Activated T-cell treated with anti-CD3 and anti-CD28 coated beads for 48 hours (primary cell): ENCODE results near the gene ZNF804A.

Experiments used
- DNase-seq: peaks from one replicate; pipeline ENCODE4 v3.0.0-alpha.2; 2020; ENCODE audit warnings: low read depth

The ZNF804A gene

GRCh38 chr2:184598316-184599053 lies at the start of gene ZNF804A:
Gene ZNF804A (plus strand): TSS chr2:184598529. CDS start chr2:184598960, 431 bp downstream.
- no peak for DNase-seq

DNA sequence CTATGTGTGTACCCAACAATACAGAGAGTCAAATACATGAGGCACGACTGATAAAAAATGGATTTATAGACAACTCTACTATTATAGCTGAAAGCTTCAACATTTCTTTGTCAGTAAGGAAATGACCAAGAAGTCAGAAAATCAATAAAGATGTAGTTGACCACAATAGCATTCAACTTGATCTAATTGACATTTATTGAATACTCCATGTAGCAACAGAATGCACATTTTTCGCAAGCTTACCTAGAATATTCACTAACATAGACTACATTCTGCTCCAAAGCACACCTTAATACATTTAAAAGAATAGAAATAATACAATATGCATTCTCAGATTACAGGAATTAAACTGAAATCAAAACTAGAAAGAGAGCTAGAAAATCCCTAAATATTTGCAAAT lies 49.2 kb upstream of the ZNF804A start:
- DNase-seq = no peak

DNA sequence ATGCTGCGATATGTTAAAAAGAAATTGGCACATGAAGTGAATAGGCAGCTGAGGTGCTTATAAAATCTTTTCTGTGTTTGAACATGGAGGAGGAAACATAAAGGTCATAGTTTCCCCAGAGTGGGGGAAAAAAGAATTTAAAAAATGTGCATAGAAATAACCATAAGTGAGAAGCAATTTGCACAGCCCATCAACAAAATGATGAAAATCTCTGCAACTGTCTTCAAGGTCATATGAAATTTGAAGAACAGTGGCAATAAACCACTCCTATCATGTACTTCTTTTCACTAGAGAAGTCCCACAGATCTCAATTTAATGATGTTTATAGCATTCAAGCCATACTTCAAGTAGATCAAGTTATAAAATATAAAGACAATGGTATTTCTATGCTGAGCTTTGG lies 46.7 kb upstream of the ZNF804A start:
- DNase-seq = no peak

DNA sequence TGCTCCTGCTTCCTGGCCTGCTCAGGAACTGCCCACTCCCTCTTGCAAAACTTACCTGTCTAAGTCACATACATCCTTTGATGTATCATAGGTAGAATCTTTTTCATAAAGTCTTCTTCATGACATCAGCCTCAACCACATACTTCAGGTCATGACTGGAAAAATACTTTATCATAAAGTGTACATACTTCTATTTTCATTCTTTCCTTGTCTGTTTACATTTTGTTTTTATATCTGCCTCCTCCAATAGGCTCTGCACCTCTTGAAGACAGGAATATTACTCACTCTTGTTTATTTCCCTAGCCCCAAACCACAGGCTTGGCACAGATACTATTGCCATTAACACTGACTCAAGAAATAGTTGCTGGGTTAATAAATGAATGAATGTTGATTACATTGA lies 43.6 kb upstream of the ZNF804A start:
- no peak for DNase-seq

GRCh38 chr2:184555352-184555751 lies 43.0 kb upstream of the ZNF804A start:
- no peak for DNase-seq

- no peak for DNase-seq
Measured at GRCh38 chr2:184556639-184557038, 41.7 kb upstream of the ZNF804A start.

DNA sequence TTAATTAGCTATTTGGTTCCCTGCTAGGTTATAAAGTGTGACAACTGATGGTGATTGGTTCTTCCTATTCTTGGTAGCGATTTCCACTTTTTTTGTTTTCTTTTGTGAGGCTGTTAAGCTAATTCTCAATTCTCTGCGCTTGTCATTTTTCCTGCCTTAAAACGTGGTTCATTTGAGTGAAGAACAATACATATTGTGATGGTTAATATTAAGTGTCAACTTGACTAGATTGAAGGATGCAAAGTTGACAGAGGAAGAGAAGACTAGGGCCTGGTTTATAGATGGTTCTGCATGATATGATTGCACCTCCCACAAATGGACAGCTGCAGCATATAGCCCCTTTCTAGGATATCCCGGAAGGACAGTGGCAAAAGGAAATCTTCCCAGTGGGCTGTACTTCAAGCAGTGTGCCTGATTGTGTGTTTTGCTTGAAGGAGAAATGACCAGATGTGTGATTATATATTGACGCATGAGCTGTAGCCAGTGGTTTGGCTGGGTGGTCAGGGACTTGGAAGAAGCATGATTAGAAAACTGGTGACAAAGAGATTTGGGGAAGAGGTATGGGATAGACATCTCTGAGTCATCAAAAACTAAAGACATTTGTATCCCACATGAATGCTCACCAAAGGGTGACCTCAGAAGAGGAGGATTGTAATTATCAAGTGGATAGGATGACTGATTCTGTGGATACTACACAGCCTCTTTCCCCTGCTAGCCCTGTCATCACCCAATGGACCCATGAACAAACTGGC lies 39.4 kb upstream of the ZNF804A start:
- no peak for DNase-seq

GRCh38 chr2:184560603-184561002 lies 37.7 kb upstream of the ZNF804A start:
- DNase-seq = no peak

DNA sequence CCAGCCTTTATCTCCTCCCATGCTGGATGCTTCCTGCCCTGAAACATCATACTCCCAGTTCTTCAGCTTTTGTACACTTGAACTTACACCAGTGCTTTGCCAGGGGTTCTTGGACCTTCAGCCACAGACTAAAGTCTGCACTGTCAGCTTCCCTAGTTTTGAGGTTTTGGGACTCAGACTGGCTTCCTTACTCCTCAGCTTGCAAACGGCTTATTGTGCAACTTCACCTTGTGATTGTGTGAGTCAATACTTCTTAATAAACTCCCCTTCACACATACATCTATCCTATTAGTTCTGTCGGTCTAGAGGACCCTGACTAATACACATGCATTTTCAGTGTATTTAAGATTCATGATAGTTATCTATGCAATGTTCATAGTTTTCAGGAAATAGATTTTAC lies 35.8 kb upstream of the ZNF804A start:
- no peak for DNase-seq

- no peak for DNase-seq
Measured at GRCh38 chr2:184564092-184564491, 34.2 kb upstream of the ZNF804A start.

GRCh38 chr2:184566716-184567115 lies 31.6 kb upstream of the ZNF804A start:
- DNase-seq = no peak

- DNase-seq = no peak
Measured at GRCh38 chr2:184577056-184577455, 21.3 kb upstream of the ZNF804A start.

DNA sequence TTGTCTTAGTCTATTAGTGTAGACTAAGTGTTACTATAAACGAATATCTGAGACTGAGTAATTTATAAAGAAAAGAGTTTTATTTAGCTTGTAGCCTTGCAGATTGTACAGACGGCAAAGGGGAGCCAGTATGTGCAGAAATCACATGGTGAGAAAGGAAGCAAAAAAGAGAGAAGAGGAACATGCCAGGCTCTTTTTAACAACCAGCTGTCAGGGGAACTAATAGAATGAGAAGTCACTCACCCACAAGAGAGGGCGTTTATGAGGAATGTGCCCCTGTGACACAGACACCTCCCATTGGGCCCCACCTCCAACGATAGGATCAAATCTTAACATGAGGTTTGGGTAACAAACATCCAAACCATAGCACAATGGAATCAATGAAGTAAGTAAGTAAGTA lies 20.6 kb upstream of the ZNF804A start:
- DNase-seq = no peak

- no peak for DNase-seq
Measured at GRCh38 chr2:184579226-184579625, 19.1 kb upstream of the ZNF804A start.

DNA sequence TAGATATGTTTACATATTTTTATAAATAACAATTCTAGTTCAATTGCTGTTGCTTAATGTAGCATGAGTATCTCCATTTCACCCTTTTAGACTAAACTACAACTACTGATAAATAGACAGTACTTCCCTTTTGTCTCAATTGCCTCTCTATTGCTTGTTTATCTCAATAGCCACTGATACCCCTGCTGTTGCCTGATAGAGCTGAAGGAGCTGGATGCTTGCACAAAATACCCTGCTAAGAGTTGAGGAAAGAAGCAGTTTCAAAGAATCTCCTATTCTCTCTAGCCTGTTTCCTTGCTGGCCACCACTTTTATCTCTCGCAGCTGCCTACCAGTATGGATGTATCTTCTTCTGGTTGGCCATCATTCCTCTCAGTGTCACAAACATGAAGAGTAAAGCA lies 16.9 kb upstream of the ZNF804A start:
- no peak for DNase-seq

DNA sequence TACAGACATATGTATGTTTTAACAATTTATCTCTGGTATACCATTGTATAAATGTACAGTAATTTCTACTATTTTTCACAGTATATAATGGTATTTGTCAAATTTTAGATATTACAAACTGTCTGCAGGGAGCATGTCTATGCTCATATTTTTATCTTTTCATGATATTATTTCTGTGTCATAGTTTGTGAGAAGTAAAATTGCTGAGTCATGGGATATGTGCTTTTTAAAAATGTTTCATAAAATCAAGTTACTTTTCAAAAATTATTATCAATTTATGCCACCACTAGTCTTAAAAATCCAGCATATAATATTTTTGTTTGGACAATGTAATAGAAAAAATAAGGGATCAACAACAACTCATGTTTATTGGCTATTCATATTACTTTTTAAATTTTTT lies 9.1 kb upstream of the ZNF804A start:
- no peak for DNase-seq

DNA sequence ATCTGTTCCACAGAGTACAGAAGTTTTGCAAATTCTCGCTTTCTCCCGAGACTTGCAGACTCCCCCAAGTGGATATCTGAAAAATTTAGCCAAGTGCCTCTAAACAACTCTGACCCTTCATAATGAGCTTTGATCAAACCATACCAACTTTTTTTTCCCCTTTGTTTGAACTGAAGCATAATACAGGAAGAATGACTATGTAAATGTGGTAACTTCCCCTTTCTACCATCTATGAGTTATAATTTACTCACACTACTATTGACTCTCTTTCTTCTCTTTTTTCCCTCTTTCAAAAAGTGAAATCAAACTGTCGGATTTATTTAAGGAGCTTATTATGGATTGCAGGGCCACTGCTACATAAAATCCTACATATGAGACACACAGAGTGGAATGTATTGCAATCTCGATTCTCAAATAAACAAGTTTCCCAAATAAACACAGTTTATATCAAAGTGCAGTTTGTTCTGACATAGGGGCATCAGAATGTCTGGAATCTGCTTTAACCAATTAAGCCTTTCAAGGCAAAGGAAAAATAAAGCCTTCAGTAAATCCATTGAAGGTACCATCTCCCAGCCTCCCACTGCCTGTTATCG lies 1.4 kb upstream of the ZNF804A start:
- DNase-seq = no peak

- no peak for DNase-seq
Measured at GRCh38 chr2:184597571-184597991, 748 bp upstream of the ZNF804A start.

DNA sequence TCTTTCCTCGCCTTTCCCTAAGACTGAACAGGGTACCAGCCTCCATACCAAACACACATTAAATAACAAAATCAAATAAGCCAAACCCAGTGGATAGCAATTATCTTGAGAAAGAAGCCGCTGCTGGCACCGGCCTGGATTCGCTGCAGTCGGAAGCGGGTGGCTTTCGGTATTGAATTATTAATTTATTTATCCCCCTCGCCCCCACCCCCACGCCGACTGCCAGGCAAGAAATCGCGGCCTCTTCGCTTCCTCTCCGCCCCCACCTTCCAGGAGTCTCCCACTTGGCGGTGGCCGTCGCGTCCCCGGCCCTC lies 370 bp upstream of the ZNF804A start:
- no peak for DNase-seq

DNA sequence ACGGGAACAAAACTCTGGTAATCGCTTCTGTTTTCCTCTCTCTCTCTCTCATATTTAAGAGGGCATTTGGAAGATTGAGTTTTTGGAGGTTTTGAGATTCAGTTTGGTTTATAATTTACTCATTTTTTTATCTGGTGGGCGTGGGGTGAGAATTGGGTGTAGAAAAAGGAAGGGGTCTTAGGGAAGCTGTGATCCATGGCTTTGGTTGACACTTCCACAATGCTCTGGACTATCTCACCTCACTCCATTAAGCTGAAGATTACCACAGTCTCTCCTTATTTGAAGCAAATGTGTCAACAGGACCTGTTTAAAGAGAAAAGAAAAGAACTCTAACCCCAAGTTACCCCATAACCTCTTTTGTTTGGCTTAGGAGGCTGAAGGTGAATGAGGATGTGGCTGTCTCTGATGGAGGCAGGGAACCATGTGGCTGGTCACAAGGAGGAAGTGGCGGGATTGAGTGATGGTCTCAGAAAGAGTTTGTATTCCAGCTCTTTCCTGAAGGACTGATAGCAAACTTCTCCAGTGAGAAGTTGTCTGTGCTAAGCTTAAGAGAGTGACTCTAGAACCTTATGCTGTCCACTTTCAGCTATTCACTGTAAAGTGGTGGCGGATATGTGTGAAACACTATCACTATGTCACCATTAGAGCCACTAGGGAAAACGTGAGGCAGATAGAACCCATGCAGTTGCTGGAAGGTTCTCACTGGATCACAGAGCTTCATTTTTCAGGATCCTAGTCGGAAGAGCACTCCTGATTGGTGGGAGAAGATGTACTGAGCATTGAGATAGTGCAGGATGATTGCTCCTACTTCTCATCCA lies 934 bp downstream of the ZNF804A start:
- no peak for DNase-seq

GRCh38 chr2:184599872-184600222 lies 1.5 kb downstream of the ZNF804A start:
- DNase-seq = no peak

DNA sequence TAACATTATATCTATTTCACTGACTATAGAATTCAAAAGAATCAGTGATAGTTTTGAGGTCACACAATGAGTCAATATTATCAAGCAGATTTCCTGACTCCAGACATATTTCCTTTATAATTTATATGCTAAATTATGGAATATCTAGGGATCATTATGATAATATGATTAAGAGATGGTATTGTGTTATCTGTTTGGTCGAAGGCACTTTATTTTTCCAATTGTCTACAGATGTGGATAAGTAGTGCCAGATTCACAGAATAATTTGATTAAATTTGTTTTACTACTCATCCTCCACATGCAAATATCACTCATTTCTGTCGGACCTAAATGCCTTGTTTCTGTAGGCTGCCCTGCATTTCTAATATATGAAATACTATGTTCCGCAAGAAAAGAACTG lies 4.4 kb downstream of the ZNF804A start:
- DNase-seq = no peak

GRCh38 chr2:184610891-184611290 lies 12.6 kb downstream of the ZNF804A start:
- no peak for DNase-seq
